Fibroblast of skin of left quadriceps (primary cell): ENCODE results near the gene FBLN2.

ENCODE experiments used
- DNase-seq, 2 experiments: peaks; one replicate each; pipeline ENCODE4 v3.0.0-alpha.2; 2013; ENCODE audit warnings: low read depth in 2 of 2

Gene FBLN2

GRCh38 chr3:13622356-13622755 lies 73.4 kb downstream of the FBLN2 start:
- no peak for DNase-seq

- no peak for DNase-seq
Measured at GRCh38 chr3:13623101-13623654, 74.3 kb downstream of the FBLN2 start.

- no peak for DNase-seq
Measured at GRCh38 chr3:13624021-13624420, 75.1 kb downstream of the FBLN2 start.

- DNase-seq = no peak
Measured at GRCh38 chr3:13624671-13625125, 75.8 kb downstream of the FBLN2 start.

GRCh38 chr3:13626396-13626795 lies 77.5 kb downstream of the FBLN2 start:
- no peak for DNase-seq

- DNase-seq = no peak
Measured at GRCh38 chr3:13626915-13627460, 78.1 kb downstream of the FBLN2 start.

GRCh38 chr3:13627681-13628080 lies 78.8 kb downstream of the FBLN2 start:
- DNase-seq = no peak

GRCh38 chr3:13628432-13628831 lies 79.5 kb downstream of the FBLN2 start:
- no peak for DNase-seq

GRCh38 chr3:13628841-13629551 lies 80.1 kb downstream of the FBLN2 start:
- no peak for DNase-seq

- no peak for DNase-seq
Measured at GRCh38 chr3:13629644-13630043, 80.7 kb downstream of the FBLN2 start.

GRCh38 chr3:13631256-13631655 lies 82.3 kb downstream of the FBLN2 start:
- no peak for DNase-seq

- no peak for DNase-seq
Measured at GRCh38 chr3:13633176-13633575, 84.3 kb downstream of the FBLN2 start.

- DNase-seq = no peak
Measured at GRCh38 chr3:13634151-13634550, 85.2 kb downstream of the FBLN2 start.

GRCh38 chr3:13634615-13635014 lies 85.7 kb downstream of the FBLN2 start:
- no peak for DNase-seq

- DNase-seq = no peak
Measured at GRCh38 chr3:13636186-13636585, 87.3 kb downstream of the FBLN2 start.

- DNase-seq = no peak
Measured at GRCh38 chr3:13636874-13637273, 87.9 kb downstream of the FBLN2 start.

GRCh38 chr3:13637311-13637891 lies 88.5 kb downstream of the FBLN2 start:
- no peak for DNase-seq

GRCh38 chr3:13637953-13638352 lies 89.0 kb downstream of the FBLN2 start:
- no peak for DNase-seq

- no peak for DNase-seq
Measured at GRCh38 chr3:13638927-13639326, 90.0 kb downstream of the FBLN2 start.

GRCh38 chr3:13642597-13642996 lies 93.7 kb downstream of the FBLN2 start:
- DNase-seq = no peak

- no peak for DNase-seq
Measured at GRCh38 chr3:13644341-13645117, 95.6 kb downstream of the FBLN2 start.
